HCT116 (cell line): Measurements from ENCODE around the gene SERPINB13. TPM values are rescaled to one million over a fixed set of nuclear protein-coding genes. Genes with fewer than 3 reads are reported as not detected.

Source experiments
- ATAC-seq: fragments of 200-7000 bp; cut with Tn5 transposase; 2 replicates; pipeline ENCODE4 v1.9.1; 2020; ENCODE audit warnings: mild to moderate bottlenecking, moderate library complexity
- BruUV-seq: library from RNA; stranded (reverse); fragments of 400-500 nt; replicated peaks from 2 replicates; lab custom pipeline; 2021; lab: Mats Ljungman, UMichigan
- CTCF ChIA-PET: fragments of 300-600 bp; sonication (Branson Sonifier 250); formaldehyde crosslinking; loops from one replicate; lab custom pipeline; 2021; ENCODE audit warnings: antibody characterized with exemption; lab: Charles Lee
- POLR2A ChIA-PET: fragments of 300-600, 350-600 bp; sonication (Branson Sonifier 250); formaldehyde crosslinking; loops from one replicate; lab custom pipeline; 2021; ENCODE audit warnings: antibody characterized with exemption; lab: Charles Lee
- RAD21 ChIA-PET, 2 experiments: fragments of 300-600 bp; sonication (Branson Sonifier 250); formaldehyde crosslinking; loops; one replicate each; lab custom pipeline; 2023; ENCODE audit warnings: low total read pairs in 2 of 2; ENCODE audit not compliant: uncharacterized antibody in 2 of 2, unreplicated experiment in 2 of 2, low non-redundant PET in 1 of 2; lab: Charles Lee
- DNase-seq: peaks from one replicate; pipeline ENCODE4 v3.0.0-alpha.2; 2010; ENCODE audit warnings: low read depth, low spot score
- H2AFZ ChIP-seq: fragments of 200-600 bp; shearing (Covaris generic), sonication (generic); 2 replicates; pipeline ENCODE4 v1.6.1; 2017; ENCODE audit warnings: low read depth, mixed run types, mixed read lengths, antibody characterized with exemption, low read length; ENCODE audit not compliant: poor library complexity, severe bottlenecking
- H3K27ac ChIP-seq: 2 replicates; pipeline ENCODE4 v1.5.1; 2012; ENCODE audit warnings: low read depth, low read length
- H3K27me3 ChIP-seq: fragments of 200-600 bp; sonication (generic); 2 replicates; pipeline ENCODE4 v1.6.1; 2016; ENCODE audit warnings: mixed run types, low read length, mixed read lengths; ENCODE audit not compliant: insufficient read depth
- H3K36me3 ChIP-seq, 2 experiments: fragments of 200-500 bp in 1 of 2; fragments of 200-600 bp in 1 of 2; sonication (Bioruptor generic) in 1 of 2; sonication (generic) in 1 of 2; 2 replicates each; pipeline versions ENCODE4 v1.5.1 to v1.6.1; 2014 to 2016; ENCODE audit warnings: low read length in 2 of 2, inconsistent platforms in 1 of 2, mixed read lengths in 1 of 2, mixed run types in 1 of 2; ENCODE audit not compliant: insufficient read depth in 2 of 2, control insufficient read depth in 1 of 2
- H3K4me1 ChIP-seq, 2 experiments: fragments of 200-600 bp in 1 of 2; sonication (generic) in 1 of 2; 2 replicates each; pipeline versions ENCODE4 v1.5.1 to v1.6.1; 2012 to 2017; ENCODE audit warnings: low read length in 2 of 2, inconsistent platforms in 1 of 2, mild to moderate bottlenecking in 1 of 2, mixed read lengths in 1 of 2, mixed run types in 1 of 2, moderate library complexity in 1 of 2; ENCODE audit not compliant: insufficient read depth in 2 of 2, control insufficient read depth in 1 of 2
- H3K4me2 ChIP-seq: fragments of 200-600 bp; sonication (generic); 2 replicates; pipeline ENCODE4 v1.6.1; 2017; ENCODE audit warnings: mixed run types, low read length, mixed read lengths
- H3K4me3 ChIP-seq, 2 experiments: fragments of 200-600 bp in 1 of 2; sonication (generic) in 1 of 2; replicated peaks in 1 of 2; 2 replicates each; pipeline ENCODE4 v1.5.1; 2011 to 2016; ENCODE audit warnings: low read length in 2 of 2, control low read depth in 1 of 2, low read depth in 1 of 2, mild to moderate bottlenecking in 1 of 2, mixed read lengths in 1 of 2, mixed run types in 1 of 2
- H3K79me2 ChIP-seq: fragments of 200-600 bp; sonication (generic); 2 replicates; pipeline ENCODE4 v1.6.1; 2017; ENCODE audit warnings: mild to moderate bottlenecking, mixed run types, low read length, moderate library complexity, mixed read lengths; ENCODE audit not compliant: insufficient read depth
- H3K9ac ChIP-seq: fragments of 200-600 bp; sonication (generic); 2 replicates; pipeline ENCODE4 v1.6.1; 2016; ENCODE audit warnings: low read length, mixed read lengths
- H3K9me2 ChIP-seq: fragments of 200-600 bp; sonication (generic), shearing (Covaris generic); 2 replicates; pipeline ENCODE4 v1.6.1; 2017; ENCODE audit warnings: mixed run types, mild to moderate bottlenecking, moderate library complexity; ENCODE audit not compliant: insufficient read depth
- H3K9me3 ChIP-seq, 2 experiments: fragments of 200-500 bp in 1 of 2; fragments of 200-600 bp in 1 of 2; sonication (Bioruptor generic) in 1 of 2; sonication (generic) in 1 of 2; 2 replicates each; pipeline ENCODE4 v1.6.1; 2014 to 2017; ENCODE audit warnings: low read length in 2 of 2, mixed read lengths in 2 of 2, inconsistent platforms in 1 of 2, low read depth in 1 of 2, mild to moderate bottlenecking in 1 of 2, mixed run types in 1 of 2, moderate library complexity in 1 of 2; ENCODE audit not compliant: control insufficient read depth in 1 of 2, insufficient read depth in 1 of 2
- H4K20me1 ChIP-seq: fragments of 200-600 bp; sonication (generic), shearing (Covaris generic); 2 replicates; pipeline ENCODE4 v1.6.1; 2017; ENCODE audit warnings: mixed run types, mild to moderate bottlenecking, moderate library complexity; ENCODE audit not compliant: insufficient read depth
- ATF3 ChIP-seq: IDR thresholded peaks from 2 replicates; pipeline ENCODE4 v1.6.1; 2012
- EGR1 ChIP-seq: IDR thresholded peaks from 2 replicates; pipeline ENCODE4 v1.6.1; 2012; ENCODE audit warnings: low read depth
- ELF1 ChIP-seq: IDR thresholded peaks from 2 replicates; pipeline ENCODE4 v1.6.1; 2012; ENCODE audit warnings: low read depth, borderline replicate concordance
- EZH2 ChIP-seq: fragments of 200-600 bp; sonication (generic); IDR thresholded peaks from 2 replicates; pipeline ENCODE4 v1.6.1; 2017; ENCODE audit warnings: antibody characterized with exemption, mixed run types
- EZH2phosphoT487 ChIP-seq: fragments of 200-600 bp; IDR thresholded peaks from 2 replicates; pipeline ENCODE4 v1.6.1; 2018; ENCODE audit warnings: antibody characterized with exemption, borderline replicate concordance
- FOSL1 ChIP-seq: IDR thresholded peaks from 2 replicates; pipeline ENCODE4 v1.6.1; 2012; ENCODE audit warnings: low read depth
- MAX ChIP-seq: IDR thresholded peaks from 2 replicates; pipeline ENCODE4 v1.6.1; 2012
- POLR2AphosphoS5 ChIP-seq: IDR thresholded peaks from 2 replicates; pipeline ENCODE4 v1.6.1; 2011; ENCODE audit warnings: mild to moderate bottlenecking, low read depth, low read length, moderate library complexity
- SIN3A ChIP-seq: IDR thresholded peaks from 2 replicates; pipeline ENCODE4 v1.6.1; 2012; ENCODE audit warnings: low read depth
- SP1 ChIP-seq: IDR thresholded peaks from 2 replicates; pipeline ENCODE4 v1.6.1; 2012; ENCODE audit warnings: low read depth
- SRF ChIP-seq: IDR thresholded peaks from 2 replicates; pipeline ENCODE4 v1.6.1; 2012; ENCODE audit warnings: low read depth
- TCF7L2 ChIP-seq: IDR thresholded peaks from 2 replicates; pipeline ENCODE4 v1.7.0; 2011; ENCODE audit warnings: borderline replicate concordance, inconsistent platforms; ENCODE audit not compliant: insufficient read depth, insufficient read length; ENCODE audit errors: extremely low read depth
- YY1 ChIP-seq: IDR thresholded peaks from 2 replicates; pipeline ENCODE4 v1.6.1; 2011; ENCODE audit warnings: low read length, low read depth, moderate library complexity, mild to moderate bottlenecking; ENCODE audit not compliant: insufficient replicate concordance; ENCODE audit errors: extremely low read depth
- ZNF274 ChIP-seq: fragments of 200-500 bp; sonication (Bioruptor generic); IDR thresholded peaks from 2 replicates; pipeline ENCODE4 v1.6.1; 2014; ENCODE audit warnings: mild to moderate bottlenecking, low read depth, low read length, inconsistent platforms
- intact Hi-C: fragments of 100-400 bp; cut with micrococcal nuclease; formaldehyde crosslinking; loops from 2 replicates; pipeline ENCODE4 v1.10.0; 2022
- total RNA-seq: library from RNA; stranded (reverse); gene quantifications from one replicate; pipeline ENCODE4 v1.2.1, GENCODE V29; 2021; ENCODE audit not compliant: unreplicated experiment
- TF ChIP-seq, protein P1 (sequence below), 3 experiments: fragments of 200-600 bp in 1 of 3; sonication (generic) in 1 of 3; IDR thresholded peaks in 2 of 3; conservative IDR thresholded peaks in 1 of 3; 2 replicates each; pipeline ENCODE4 v1.5.1; 2012 to 2017; ENCODE audit warnings: low read depth in 2 of 3, low read length in 2 of 3, antibody characterized with exemption in 1 of 3, borderline replicate concordance in 1 of 3, control low read depth in 1 of 3, mild to moderate bottlenecking in 1 of 3, mixed read lengths in 1 of 3, mixed run types in 1 of 3, moderate library complexity in 1 of 3; ENCODE audit not compliant: insufficient read depth in 1 of 3
- TF ChIP-seq, protein P2 (sequence below): IDR thresholded peaks from 2 replicates; pipeline ENCODE4 v1.6.1; 2011; ENCODE audit warnings: mild to moderate bottlenecking, low read length, moderate library complexity; ENCODE audit not compliant: insufficient replicate concordance; ENCODE audit errors: extremely low read depth

SERPINB13 gene
- total RNA-seq, 1 experiment from 2014 or later: 0.07 TPM

DNA sequence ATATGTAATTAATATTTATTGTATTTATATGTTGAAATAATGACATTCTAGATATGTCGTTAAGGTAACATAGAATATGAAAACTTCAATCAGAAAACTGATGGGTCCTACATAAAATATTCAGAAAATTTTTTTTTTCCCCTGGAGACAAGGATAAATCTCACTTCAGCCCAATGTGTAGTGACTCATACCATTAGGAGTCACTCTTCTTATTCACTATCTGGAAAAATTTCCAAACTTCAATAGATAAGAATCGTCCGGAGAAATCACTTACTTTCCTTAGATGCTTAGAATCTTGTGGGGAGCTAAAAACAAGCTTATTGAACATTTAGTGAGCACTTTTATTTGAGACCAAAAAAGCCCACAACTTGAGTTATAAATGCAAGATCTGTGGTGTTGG lies 4.6 kb downstream of the SERPINB13 start:
- H3K79me2 ChIP-seq: no peaks in the 10 kb centered on the region
- H3K4me2 ChIP-seq: no peak overlapping the region
- no peak overlapping the region for H3K4me3 ChIP-seq
- intact Hi-C loops: no loop called here
- CTCF ChIA-PET: interaction anchor here (1.2 to 1.5 kb wide), 2 partner anchors 14 to 150 kb away, joined by 3 to 6 read pairs; no protein-coding TSS in a partner anchor
- H3K9me3 ChIP-seq: no peaks in the 10 kb centered on the region
- TF ChIP-seq YY1 (no peak), ELF1 (no peak), POLR2AphosphoS5 (no peak), SIN3A (no peak), EZH2phosphoT487 (no peak), EGR1 (no peak), FOSL1 (no peak), ATF3 (no peak), ZNF274 (no peak), EZH2 (no peak), SP1 (no peak), MAX (no peak), TCF7L2 (no peak), SRF (no peak)
- TF ChIP-seq, protein P1, sequence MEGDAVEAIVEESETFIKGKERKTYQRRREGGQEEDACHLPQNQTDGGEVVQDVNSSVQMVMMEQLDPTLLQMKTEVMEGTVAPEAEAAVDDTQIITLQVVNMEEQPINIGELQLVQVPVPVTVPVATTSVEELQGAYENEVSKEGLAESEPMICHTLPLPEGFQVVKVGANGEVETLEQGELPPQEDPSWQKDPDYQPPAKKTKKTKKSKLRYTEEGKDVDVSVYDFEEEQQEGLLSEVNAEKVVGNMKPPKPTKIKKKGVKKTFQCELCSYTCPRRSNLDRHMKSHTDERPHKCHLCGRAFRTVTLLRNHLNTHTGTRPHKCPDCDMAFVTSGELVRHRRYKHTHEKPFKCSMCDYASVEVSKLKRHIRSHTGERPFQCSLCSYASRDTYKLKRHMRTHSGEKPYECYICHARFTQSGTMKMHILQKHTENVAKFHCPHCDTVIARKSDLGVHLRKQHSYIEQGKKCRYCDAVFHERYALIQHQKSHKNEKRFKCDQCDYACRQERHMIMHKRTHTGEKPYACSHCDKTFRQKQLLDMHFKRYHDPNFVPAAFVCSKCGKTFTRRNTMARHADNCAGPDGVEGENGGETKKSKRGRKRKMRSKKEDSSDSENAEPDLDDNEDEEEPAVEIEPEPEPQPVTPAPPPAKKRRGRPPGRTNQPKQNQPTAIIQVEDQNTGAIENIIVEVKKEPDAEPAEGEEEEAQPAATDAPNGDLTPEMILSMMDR (IDR thresholded peaks at IDR 0.05 in 2 of 3, conservative IDR thresholded peaks at IDR 0.05 in 1 of 3; ENCODE audit: borderline replicate concordance in 1 of 3, insufficient read depth in 1 of 3, low read depth in 2 of 3, low read length in 2 of 3): no peak
- TF ChIP-seq, protein P2, sequence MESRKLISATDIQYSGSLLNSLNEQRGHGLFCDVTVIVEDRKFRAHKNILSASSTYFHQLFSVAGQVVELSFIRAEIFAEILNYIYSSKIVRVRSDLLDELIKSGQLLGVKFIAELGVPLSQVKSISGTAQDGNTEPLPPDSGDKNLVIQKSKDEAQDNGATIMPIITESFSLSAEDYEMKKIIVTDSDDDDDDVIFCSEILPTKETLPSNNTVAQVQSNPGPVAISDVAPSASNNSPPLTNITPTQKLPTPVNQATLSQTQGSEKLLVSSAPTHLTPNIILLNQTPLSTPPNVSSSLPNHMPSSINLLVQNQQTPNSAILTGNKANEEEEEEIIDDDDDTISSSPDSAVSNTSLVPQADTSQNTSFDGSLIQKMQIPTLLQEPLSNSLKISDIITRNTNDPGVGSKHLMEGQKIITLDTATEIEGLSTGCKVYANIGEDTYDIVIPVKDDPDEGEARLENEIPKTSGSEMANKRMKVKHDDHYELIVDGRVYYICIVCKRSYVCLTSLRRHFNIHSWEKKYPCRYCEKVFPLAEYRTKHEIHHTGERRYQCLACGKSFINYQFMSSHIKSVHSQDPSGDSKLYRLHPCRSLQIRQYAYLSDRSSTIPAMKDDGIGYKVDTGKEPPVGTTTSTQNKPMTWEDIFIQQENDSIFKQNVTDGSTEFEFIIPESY: no peak
- no peaks in the 10 kb centered on the region for H4K20me1 ChIP-seq
- H3K36me3 ChIP-seq: no peaks in the 10 kb centered on the region
- no peaks in the 10 kb centered on the region for H3K4me1 ChIP-seq
- RAD21 ChIA-PET: no interaction called here
- no TSS peak for BruUV-seq
- DNase-seq (no peak), ATAC-seq (no peak)
- no peaks in the 10 kb centered on the region for H3K27me3 ChIP-seq
- H2AFZ ChIP-seq: no peak overlapping the region
- POLR2A ChIA-PET: no interaction called here
- no peak overlapping the region for H3K9ac ChIP-seq
- no peaks in the 10 kb centered on the region for H3K9me2 ChIP-seq
- no peak overlapping the region for H3K27ac ChIP-seq
